ENCODE results near the gene MRGPRX2.

The MRGPRX2 gene

GRCh38 chr11:19099093-19099492 is 38.6 kb upstream of the MRGPRX2 start:
- TF ChIP-seq, protein P1, sequence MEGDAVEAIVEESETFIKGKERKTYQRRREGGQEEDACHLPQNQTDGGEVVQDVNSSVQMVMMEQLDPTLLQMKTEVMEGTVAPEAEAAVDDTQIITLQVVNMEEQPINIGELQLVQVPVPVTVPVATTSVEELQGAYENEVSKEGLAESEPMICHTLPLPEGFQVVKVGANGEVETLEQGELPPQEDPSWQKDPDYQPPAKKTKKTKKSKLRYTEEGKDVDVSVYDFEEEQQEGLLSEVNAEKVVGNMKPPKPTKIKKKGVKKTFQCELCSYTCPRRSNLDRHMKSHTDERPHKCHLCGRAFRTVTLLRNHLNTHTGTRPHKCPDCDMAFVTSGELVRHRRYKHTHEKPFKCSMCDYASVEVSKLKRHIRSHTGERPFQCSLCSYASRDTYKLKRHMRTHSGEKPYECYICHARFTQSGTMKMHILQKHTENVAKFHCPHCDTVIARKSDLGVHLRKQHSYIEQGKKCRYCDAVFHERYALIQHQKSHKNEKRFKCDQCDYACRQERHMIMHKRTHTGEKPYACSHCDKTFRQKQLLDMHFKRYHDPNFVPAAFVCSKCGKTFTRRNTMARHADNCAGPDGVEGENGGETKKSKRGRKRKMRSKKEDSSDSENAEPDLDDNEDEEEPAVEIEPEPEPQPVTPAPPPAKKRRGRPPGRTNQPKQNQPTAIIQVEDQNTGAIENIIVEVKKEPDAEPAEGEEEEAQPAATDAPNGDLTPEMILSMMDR (IDR thresholded peaks at IDR 0.05; ENCODE audit: low read depth, low read length) = no peak
- no peak for DNase-seq (ENCODE audit: extremely low read depth, low read depth)

- TF ChIP-seq, protein P1 (IDR thresholded peaks at IDR 0.05; ENCODE audit: low read depth, low read length) = no peak
- no peak for DNase-seq (ENCODE audit: extremely low read depth, low read depth)
These were observed 34.3 kb upstream of the MRGPRX2 start for GRCh38 chr11:19094859-19095258.

- no peak for DNase-seq (ENCODE audit: extremely low read depth, low read depth)
These were observed 33.5 kb upstream of the MRGPRX2 start for GRCh38 chr11:19093976-19094375.

GRCh38 chr11:19092850-19093249 is 32.3 kb upstream of the MRGPRX2 start:
- DNase-seq (ENCODE audit: extremely low read depth, low read depth) = no peak
- TF ChIP-seq, protein P1 (IDR thresholded peaks at IDR 0.05; ENCODE audit: low read depth, low read length) = no peak

More at GRCh38 chr11:19093976-19094375, 33.5 kb upstream of the MRGPRX2 start:
- TF ChIP-seq, protein P1 (IDR thresholded peaks at IDR 0.05; ENCODE audit: low read depth, low read length) = no peak

DNA sequence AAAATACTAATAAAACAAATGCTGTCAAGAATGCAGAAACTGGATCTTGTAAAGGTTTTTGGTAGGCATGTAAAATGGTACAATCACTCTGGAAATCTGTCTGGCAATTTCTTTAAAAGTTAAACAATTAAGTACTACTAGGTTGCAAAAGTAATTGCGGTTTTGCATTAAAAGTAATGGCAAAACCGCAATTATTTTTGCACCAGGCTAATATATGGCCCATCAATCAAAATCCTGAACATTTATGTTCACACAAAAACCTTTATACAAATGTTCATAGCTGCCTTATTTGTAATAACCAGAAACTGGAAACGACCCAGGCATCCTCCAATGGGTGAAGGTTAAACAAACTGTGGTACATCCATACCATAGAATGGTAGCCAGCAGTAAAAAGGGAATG is 31.8 kb upstream of the MRGPRX2 start:
- DNase-seq (ENCODE audit: extremely low read depth, low read depth) = no peak
- TF ChIP-seq, protein P1 (IDR thresholded peaks at IDR 0.05; ENCODE audit: low read depth, low read length) = no peak

DNA sequence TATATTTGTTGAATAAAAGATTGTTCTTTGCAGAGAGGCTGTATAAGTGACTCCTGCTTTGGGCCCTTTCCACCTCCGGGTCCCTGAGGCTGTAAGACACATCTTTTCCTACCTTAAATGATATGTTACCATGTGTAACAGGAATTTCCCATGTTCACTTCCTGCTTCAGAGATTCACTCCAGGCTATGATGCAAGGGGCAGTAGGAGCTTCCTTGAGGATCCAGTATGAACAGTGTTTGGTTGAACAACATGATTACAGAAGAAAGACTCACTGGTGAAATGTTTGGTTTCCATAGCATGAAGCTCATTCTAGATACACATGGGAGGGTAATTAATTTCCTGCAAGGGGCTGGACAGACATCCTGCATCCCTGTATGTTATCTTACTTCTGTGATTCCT is 30.8 kb upstream of the MRGPRX2 start:
- no peak for DNase-seq (ENCODE audit: extremely low read depth, low read depth)
- TF ChIP-seq, protein P1 (IDR thresholded peaks at IDR 0.05; ENCODE audit: low read depth, low read length) = no peak

DNA sequence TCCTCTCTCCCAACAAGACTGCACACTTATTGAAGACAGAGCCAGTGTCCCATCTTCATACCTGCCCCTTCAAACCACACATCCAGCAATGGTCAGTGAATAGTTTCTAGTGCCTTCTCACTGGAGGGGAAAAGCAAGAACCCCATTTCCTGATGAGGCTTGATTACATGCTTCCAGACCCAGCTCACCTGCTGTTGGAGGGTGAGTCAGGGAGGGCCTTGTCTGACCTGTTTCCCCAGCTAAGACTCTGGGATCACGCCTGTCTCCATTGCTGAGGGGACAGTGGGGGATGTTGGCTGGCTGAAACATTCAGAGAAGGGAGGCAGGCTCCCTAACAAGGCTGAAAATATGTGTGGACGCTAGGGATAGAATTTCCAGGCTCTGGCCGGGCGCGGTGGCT is 28.9 kb upstream of the MRGPRX2 start:
- no peak for DNase-seq (ENCODE audit: extremely low read depth, low read depth)
- TF ChIP-seq, protein P1 (IDR thresholded peaks at IDR 0.05; ENCODE audit: low read depth, low read length) = no peak
